ENCODE data around the gene RASGEF1C. TPM values are rescaled to one million over a fixed set of nuclear protein-coding genes. Genes with fewer than 3 reads are reported as not detected.
A peak's percentile ranks its signal among the peaks of the same experiment; 100 is the strongest.

Gene RASGEF1C
- total and polyA plus RNA-seq, 4 donors: 4.4 to 9.7 (median 7.2) TPM

DNA sequence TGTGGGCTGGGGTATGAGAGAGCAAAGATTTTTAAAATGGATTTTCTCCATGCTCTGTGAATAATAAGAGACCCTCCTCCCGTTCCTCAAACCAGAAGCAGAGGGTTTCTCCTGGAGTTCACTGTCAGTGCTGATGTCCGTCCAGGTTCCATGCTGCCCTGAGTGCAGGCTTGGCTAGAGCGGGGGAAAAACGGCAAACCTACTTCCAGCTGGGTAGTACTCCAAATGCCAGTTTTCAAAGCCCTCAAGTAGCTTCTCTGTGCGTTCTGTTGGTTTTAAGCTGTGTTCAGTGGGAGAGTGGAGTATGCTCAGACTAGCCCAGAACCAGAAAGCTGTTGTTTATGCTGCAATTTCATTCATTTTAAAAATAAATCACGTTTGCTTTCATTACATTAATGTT lies 40.3 kb downstream of the RASGEF1C start:
- 74% methylated on average over 4 of the region's 6 CpGs for WGBS (ENCODE audit: insufficient coverage)
- H3K27ac ChIP-seq (ENCODE audit: low read depth, low read length): peak overlapping the region; percentile 95
- no peak for DNase-seq (ENCODE audit: low read depth in 4 of 6, low spot score in 6 of 6)
- H3K36me3 ChIP-seq (ENCODE audit: control insufficient read depth, insufficient read depth, low read length): peaks cover 5% of the 10 kb centered on the region
- peaks cover 52% of the 10 kb centered on the region for H3K4me1 ChIP-seq (ENCODE audit: control insufficient read depth, insufficient read depth, low read length)
- H3K27me3 ChIP-seq (ENCODE audit: control insufficient read depth, insufficient read depth, low read length): no peaks in the 10 kb centered on the region
- peaks cover 2% of the 10 kb centered on the region for H3K9me3 ChIP-seq (ENCODE audit: control insufficient read depth, insufficient read depth, low read length)
- no peak overlapping the region for H3K4me3 ChIP-seq (ENCODE audit: low read depth, low read length)

- H3K9me3 ChIP-seq (ENCODE audit: control insufficient read depth, insufficient read depth, low read length): peaks cover 5% of the 10 kb centered on the region
- H3K4me1 ChIP-seq (ENCODE audit: control insufficient read depth, insufficient read depth, low read length): peaks cover 32% of the 10 kb centered on the region
- no peak for DNase-seq (ENCODE audit: low read depth in 4 of 6, low spot score in 6 of 6)
- no CpG with 5 or more reads among the region's 2 CpGs for WGBS (ENCODE audit: insufficient coverage)
- H3K27ac ChIP-seq (ENCODE audit: low read depth, low read length): no peak overlapping the region
- no peaks in the 10 kb centered on the region for H3K27me3 ChIP-seq (ENCODE audit: control insufficient read depth, insufficient read depth, low read length)
- no peaks in the 10 kb centered on the region for H3K36me3 ChIP-seq (ENCODE audit: control insufficient read depth, insufficient read depth, low read length)
- no peak overlapping the region for H3K4me3 ChIP-seq (ENCODE audit: low read depth, low read length)
Measured at GRCh38 chr5:180166176-180166575, 42.8 kb downstream of the RASGEF1C start.

- WGBS (ENCODE audit: insufficient coverage): 93% methylated on average over 3 of the region's 5 CpGs
- Histone ChIP-seq H3K9me3 (ENCODE audit: control insufficient read depth, insufficient read depth, low read length) (peaks cover 5% of the 10 kb centered on the region), H3K4me3 (ENCODE audit: low read depth, low read length) (no peak overlapping the region), H3K36me3 (ENCODE audit: control insufficient read depth, insufficient read depth, low read length) (no peaks in the 10 kb centered on the region), H3K4me1 (ENCODE audit: control insufficient read depth, insufficient read depth, low read length) (peaks cover 14% of the 10 kb centered on the region), H3K27ac (ENCODE audit: low read depth, low read length) (no peak overlapping the region), H3K27me3 (ENCODE audit: control insufficient read depth, insufficient read depth, low read length) (no peaks in the 10 kb centered on the region)
- no peak for DNase-seq (ENCODE audit: low read depth in 4 of 6, low spot score in 6 of 6)
Measured at GRCh38 chr5:180162304-180162661, 46.7 kb downstream of the RASGEF1C start.

DNA sequence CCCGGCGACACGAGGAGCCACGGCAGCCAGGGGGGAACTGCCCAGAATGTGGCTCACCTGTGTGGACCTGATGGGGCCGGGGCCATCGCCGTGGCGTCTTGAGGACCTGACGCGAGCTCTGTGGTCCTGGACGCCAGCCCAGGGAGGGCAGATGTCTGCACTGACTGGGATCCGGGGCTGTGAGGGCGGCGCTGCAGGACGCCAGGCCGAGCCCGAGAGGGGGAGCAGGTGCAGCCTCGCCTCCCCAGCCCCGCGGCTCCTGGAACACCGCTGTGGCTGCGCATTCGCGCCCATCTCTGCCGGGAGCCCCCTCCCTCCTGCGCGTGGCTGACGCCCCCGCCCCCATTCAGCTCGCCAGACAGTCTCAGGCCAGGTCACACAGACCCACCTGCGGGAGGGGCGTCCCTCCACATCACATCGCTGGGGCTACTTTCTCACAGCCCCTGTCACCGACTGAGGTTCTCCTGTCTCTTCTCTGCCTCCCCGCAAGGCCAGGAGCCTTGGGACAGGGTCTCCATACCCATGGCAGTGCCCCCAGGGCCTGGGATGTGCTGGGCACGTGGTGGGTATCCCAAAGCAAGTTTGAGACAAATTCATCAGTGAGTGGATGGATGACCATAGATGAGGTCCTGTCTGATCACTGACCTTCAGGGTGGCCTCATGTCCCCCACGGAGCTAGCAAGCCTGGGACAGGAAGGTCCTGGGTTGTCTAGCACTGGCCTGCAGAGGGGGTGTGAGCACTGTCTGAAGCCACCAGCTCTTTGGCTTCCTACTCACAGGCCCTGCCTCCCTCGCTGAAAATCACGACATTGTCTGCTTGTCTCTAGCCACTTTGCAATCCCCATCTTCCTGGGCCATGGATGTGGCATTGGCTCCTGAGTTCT lies 47.3 kb downstream of the RASGEF1C start:
- no peak for DNase-seq (ENCODE audit: low read depth in 4 of 6, low spot score in 6 of 6)

DNA sequence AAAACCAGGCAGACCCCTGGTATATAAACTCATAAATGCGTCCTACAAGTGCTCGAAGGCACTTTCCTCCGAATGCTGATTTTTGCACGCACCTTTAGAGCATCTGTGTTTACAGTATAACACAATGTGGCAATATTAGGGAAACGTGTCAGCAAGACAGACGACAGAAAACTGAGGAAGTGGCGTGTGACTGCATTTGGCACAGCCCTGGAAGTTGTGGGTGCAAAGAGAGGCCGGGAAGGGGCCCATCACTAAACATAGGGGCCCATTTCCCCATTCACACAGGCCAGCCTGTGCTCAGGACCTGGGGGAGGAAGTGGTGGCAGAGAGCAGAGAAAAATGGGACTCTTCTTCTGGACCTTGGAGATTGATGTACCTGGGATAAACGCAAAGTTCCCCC lies 48.2 kb downstream of the RASGEF1C start:
- 88% methylated on average over 6 of the region's 9 CpGs for WGBS (ENCODE audit: insufficient coverage)
- Histone ChIP-seq H3K36me3 (ENCODE audit: control insufficient read depth, insufficient read depth, low read length) (no peaks in the 10 kb centered on the region), H3K27me3 (ENCODE audit: control insufficient read depth, insufficient read depth, low read length) (no peaks in the 10 kb centered on the region), H3K4me3 (ENCODE audit: low read depth, low read length) (no peak overlapping the region), H3K27ac (ENCODE audit: low read depth, low read length) (no peak overlapping the region), H3K9me3 (ENCODE audit: control insufficient read depth, insufficient read depth, low read length) (peaks cover 5% of the 10 kb centered on the region), H3K4me1 (ENCODE audit: control insufficient read depth, insufficient read depth, low read length) (peaks cover 19% of the 10 kb centered on the region)
- peak in 1 of 6 donors; percentile 65 for DNase-seq (ENCODE audit: low read depth in 4 of 6, low spot score in 6 of 6)

More for the DNA sequence above, 47.3 kb downstream of the RASGEF1C start:
- no peak overlapping the region for H3K27ac ChIP-seq (ENCODE audit: low read depth, low read length)
- no peaks in the 10 kb centered on the region for H3K27me3 ChIP-seq (ENCODE audit: control insufficient read depth, insufficient read depth, low read length)
- H3K9me3 ChIP-seq (ENCODE audit: control insufficient read depth, insufficient read depth, low read length): peaks cover 5% of the 10 kb centered on the region
- peaks cover 14% of the 10 kb centered on the region for H3K4me1 ChIP-seq (ENCODE audit: control insufficient read depth, insufficient read depth, low read length)
- H3K4me3 ChIP-seq (ENCODE audit: low read depth, low read length): no peak overlapping the region
- WGBS (ENCODE audit: insufficient coverage): 64% methylated on average over 39 of the region's 39 CpGs
- no peaks in the 10 kb centered on the region for H3K36me3 ChIP-seq (ENCODE audit: control insufficient read depth, insufficient read depth, low read length)

DNA sequence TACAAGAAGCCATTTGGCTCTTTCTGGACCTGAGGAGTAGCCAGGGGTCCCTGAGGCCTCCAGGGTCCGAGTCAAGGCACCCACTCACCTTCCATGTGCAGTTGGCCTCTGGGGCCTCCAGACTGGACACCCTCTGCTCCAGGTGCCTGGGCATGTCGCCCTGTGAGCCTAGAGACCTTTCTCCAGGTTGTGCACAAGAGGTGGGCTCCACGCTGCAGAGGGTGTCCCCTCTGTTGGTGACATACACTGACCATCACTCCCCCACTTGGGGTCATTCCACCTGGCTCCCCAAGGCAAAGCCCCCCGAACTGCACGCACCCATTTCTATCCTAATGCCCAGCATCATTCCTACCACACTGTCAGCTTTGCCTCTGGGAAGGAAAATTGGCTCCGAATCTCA lies 48.8 kb downstream of the RASGEF1C start:
- H3K9me3 ChIP-seq (ENCODE audit: control insufficient read depth, insufficient read depth, low read length): peaks cover 5% of the 10 kb centered on the region
- H3K4me1 ChIP-seq (ENCODE audit: control insufficient read depth, insufficient read depth, low read length): peaks cover 25% of the 10 kb centered on the region
- no peak overlapping the region for H3K27ac ChIP-seq (ENCODE audit: low read depth, low read length)
- no peak for DNase-seq (ENCODE audit: low read depth in 4 of 6, low spot score in 6 of 6)
- H3K36me3 ChIP-seq (ENCODE audit: control insufficient read depth, insufficient read depth, low read length): no peaks in the 10 kb centered on the region
- no peaks in the 10 kb centered on the region for H3K27me3 ChIP-seq (ENCODE audit: control insufficient read depth, insufficient read depth, low read length)
- WGBS (ENCODE audit: insufficient coverage): 95% methylated on average over 5 of the region's 6 CpGs
- no peak overlapping the region for H3K4me3 ChIP-seq (ENCODE audit: low read depth, low read length)

- H3K9me3 ChIP-seq (ENCODE audit: control insufficient read depth, insufficient read depth, low read length): peaks cover 5% of the 10 kb centered on the region
- H3K4me1 ChIP-seq (ENCODE audit: control insufficient read depth, insufficient read depth, low read length): peaks cover 29% of the 10 kb centered on the region
- H3K27me3 ChIP-seq (ENCODE audit: control insufficient read depth, insufficient read depth, low read length): no peaks in the 10 kb centered on the region
- H3K4me3 ChIP-seq (ENCODE audit: low read depth, low read length): no peak overlapping the region
- no peak overlapping the region for H3K27ac ChIP-seq (ENCODE audit: low read depth, low read length)
- H3K36me3 ChIP-seq (ENCODE audit: control insufficient read depth, insufficient read depth, low read length): no peaks in the 10 kb centered on the region
- WGBS (ENCODE audit: insufficient coverage): 36% methylated on average over 8 of the region's 8 CpGs
- no peak for DNase-seq (ENCODE audit: low read depth in 4 of 6, low spot score in 6 of 6)
Measured at GRCh38 chr5:180159756-180160155, 49.3 kb downstream of the RASGEF1C start.

DNA sequence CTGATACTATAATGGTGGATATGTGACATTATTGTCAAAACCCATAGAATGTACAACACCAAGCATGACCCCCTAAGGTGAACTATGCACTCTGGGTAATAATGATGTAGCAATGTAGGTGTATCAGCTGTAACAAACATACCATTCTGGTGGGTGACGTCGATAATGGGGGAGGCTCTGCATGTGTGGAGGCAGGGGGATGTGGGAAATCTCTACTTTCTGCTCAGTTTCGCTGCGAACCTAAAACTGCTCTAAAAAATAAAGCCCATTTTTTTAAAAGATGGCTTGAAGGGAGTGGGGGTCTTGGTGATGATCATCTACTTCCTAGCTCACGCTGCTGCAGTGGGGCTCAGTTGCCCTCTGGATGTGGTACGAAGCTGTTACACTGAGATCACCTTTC lies 51.1 kb downstream of the RASGEF1C start:
- no peak for DNase-seq (ENCODE audit: low read depth in 4 of 6, low spot score in 6 of 6)

GRCh38 chr5:180156141-180156540 lies 52.9 kb downstream of the RASGEF1C start:
- Histone ChIP-seq H3K4me3 (ENCODE audit: low read depth, low read length) (no peak overlapping the region), H3K27me3 (ENCODE audit: control insufficient read depth, insufficient read depth, low read length) (no peaks in the 10 kb centered on the region), H3K4me1 (ENCODE audit: control insufficient read depth, insufficient read depth, low read length) (peaks cover 23% of the 10 kb centered on the region), H3K27ac (ENCODE audit: low read depth, low read length) (no peak overlapping the region), H3K36me3 (ENCODE audit: control insufficient read depth, insufficient read depth, low read length) (no peaks in the 10 kb centered on the region), H3K9me3 (ENCODE audit: control insufficient read depth, insufficient read depth, low read length) (no peaks in the 10 kb centered on the region)
- DNase-seq (ENCODE audit: low read depth in 4 of 6, low spot score in 6 of 6): no peak
- 84% methylated on average over 10 of the region's 10 CpGs for WGBS (ENCODE audit: insufficient coverage)

More for the DNA sequence above, 51.1 kb downstream of the RASGEF1C start:
- WGBS (ENCODE audit: insufficient coverage): 100% methylated on average over 1 of the region's 6 CpGs
- H3K36me3 ChIP-seq (ENCODE audit: control insufficient read depth, insufficient read depth, low read length): no peaks in the 10 kb centered on the region
- H3K27ac ChIP-seq (ENCODE audit: low read depth, low read length): no peak overlapping the region
- H3K9me3 ChIP-seq (ENCODE audit: control insufficient read depth, insufficient read depth, low read length): no peaks in the 10 kb centered on the region
- H3K4me1 ChIP-seq (ENCODE audit: control insufficient read depth, insufficient read depth, low read length): peaks cover 29% of the 10 kb centered on the region
- H3K4me3 ChIP-seq (ENCODE audit: low read depth, low read length): no peak overlapping the region
- no peaks in the 10 kb centered on the region for H3K27me3 ChIP-seq (ENCODE audit: control insufficient read depth, insufficient read depth, low read length)

DNA sequence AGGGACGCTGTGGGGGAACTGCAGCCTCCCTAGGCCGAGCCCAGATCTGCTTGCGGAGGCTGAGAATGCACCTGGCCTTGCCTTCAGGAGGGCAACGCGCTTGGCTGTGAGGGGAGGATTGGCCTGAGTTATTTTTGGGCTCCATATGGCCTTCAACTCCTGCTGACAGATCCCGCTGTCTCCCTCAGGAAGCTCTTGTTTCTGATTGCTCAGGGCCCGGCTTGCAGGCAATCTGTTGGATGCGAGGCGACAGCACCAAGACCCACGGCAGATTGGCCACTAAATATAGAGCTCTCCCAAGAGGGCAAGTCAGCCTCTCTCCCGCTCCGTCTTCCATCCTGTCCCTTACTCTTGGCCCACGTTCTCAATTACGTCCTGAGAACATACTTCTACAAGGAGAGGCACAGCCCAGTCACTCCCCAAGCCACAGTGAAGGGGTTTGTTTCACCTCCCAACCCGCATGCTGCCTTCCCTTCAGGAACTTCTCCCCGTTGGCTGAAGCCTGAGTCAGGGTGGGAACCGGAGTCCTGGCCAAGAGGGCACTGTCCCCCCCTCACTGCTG lies 53.6 kb downstream of the RASGEF1C start:
- Histone ChIP-seq H3K27me3 (ENCODE audit: control insufficient read depth, insufficient read depth, low read length) (no peaks in the 10 kb centered on the region), H3K36me3 (ENCODE audit: control insufficient read depth, insufficient read depth, low read length) (no peaks in the 10 kb centered on the region), H3K4me3 (ENCODE audit: low read depth, low read length) (no peak overlapping the region), H3K4me1 (ENCODE audit: control insufficient read depth, insufficient read depth, low read length) (peaks cover 23% of the 10 kb centered on the region), H3K9me3 (ENCODE audit: control insufficient read depth, insufficient read depth, low read length) (no peaks in the 10 kb centered on the region), H3K27ac (ENCODE audit: low read depth, low read length) (no peak overlapping the region)
- peak in 1 of 6 donors; percentile 81 for DNase-seq (ENCODE audit: low read depth in 4 of 6, low spot score in 6 of 6)
- 64% methylated on average over 15 of the region's 17 CpGs for WGBS (ENCODE audit: insufficient coverage)

Measured in spinal cord (tissue), 10 donors.